ENCODE measurements around the gene OAF.
"Not testable (repeated sequence)": the region's sequence is repeated elsewhere in the genome, so short reads cannot be mapped to it uniquely, and the experiment has no call there.

The OAF gene

DNA sequence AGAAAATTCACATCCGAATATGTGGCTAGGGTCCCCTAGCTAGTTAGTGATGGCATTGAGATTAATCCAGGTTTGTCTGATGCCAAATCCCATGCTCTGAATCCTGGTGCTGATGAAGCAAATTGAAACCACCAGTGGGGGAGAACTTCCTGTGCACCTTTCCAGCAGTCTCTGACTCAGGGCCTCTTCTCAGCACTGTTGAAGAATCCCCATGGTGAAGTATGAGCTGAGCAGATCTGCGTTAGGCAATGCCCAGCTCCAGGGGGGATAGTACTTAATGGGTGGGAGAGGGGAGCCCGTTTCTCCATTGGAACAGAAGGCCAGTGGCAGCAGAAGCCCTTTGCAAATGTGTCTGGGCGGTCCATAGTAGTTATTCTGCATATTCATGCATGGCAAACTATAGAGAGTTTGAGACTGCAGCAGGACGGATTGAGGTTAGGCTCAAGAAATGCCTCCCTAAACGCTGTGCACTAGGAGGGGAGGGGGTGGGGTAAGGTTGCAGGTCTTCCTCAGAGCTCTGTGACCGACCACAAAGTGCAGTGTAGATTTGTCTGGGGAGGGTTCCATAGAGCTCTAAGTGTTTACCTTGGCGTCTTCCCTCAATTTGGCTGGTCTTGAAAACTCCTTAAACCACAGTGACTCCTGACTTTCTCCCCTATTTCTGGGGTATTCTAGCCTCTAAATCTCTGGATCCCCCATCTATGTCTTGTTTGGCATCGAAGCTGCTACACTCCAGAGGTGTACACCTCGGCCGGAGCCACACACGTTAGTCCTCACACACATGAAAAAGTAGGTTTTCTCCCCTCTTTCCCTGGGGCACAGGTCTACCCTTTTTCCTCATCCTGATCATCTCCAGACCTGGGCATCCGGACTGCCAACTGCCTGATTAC is 33.9 kb downstream of the OAF start:
- DNase-seq = peak; percentile 35

DNA sequence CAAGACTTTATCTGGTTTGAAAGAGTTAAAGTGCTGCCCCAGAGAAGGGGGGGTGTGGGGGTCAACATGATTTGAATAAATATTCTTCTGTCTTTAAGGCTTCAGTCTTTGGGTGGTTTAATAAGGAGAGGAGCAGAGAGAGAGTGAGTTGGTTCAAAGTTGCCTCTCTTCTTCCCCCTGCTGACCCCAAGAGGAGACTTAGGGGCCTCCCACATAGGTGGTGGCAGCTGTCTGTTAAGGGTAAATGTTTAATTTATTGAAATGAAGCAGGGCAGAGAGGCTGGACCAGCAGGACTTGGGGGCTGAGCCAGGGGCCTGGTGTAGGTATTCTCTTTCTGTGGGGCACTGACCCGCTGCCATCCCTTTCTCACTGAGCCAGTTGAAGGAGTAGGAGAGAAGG is 34.6 kb downstream of the OAF start:
- no peak for DNase-seq

DNA sequence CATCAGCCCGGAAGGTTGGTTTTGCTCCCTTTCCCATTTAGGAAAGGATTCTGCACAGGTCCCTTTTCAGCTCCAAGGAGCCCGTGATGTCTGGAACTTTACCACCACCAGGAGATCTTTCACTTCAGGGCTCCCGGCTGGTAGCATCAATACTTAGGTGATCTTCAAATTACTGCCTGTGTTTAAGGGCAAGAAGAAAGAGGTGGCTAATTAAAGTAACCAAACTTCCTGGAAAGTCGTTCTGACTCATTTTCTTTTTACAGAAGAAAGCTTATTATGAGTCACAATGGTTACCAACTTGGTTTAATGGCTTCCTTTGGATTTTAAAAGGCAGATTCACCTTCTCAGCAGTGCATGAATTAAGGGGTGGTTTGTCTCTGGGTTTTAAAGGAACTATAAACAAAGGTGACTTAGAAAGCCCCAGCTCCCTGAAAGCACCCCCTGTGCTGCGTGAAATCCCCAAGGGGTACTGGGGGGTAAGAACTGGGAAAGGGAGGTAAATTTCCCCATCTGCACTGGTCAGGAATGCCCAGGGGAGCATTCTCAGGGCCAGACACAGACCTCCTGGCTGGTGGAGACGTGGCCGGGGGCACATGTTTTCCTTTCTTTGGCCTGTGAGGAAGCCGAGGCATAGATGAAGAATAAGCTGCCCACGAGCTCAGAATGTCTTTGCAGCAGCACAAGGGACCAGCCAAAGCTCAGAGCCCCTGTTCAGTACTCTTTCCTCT is 37.9 kb downstream of the OAF start:
- DNase-seq = peak; percentile 68

DNA sequence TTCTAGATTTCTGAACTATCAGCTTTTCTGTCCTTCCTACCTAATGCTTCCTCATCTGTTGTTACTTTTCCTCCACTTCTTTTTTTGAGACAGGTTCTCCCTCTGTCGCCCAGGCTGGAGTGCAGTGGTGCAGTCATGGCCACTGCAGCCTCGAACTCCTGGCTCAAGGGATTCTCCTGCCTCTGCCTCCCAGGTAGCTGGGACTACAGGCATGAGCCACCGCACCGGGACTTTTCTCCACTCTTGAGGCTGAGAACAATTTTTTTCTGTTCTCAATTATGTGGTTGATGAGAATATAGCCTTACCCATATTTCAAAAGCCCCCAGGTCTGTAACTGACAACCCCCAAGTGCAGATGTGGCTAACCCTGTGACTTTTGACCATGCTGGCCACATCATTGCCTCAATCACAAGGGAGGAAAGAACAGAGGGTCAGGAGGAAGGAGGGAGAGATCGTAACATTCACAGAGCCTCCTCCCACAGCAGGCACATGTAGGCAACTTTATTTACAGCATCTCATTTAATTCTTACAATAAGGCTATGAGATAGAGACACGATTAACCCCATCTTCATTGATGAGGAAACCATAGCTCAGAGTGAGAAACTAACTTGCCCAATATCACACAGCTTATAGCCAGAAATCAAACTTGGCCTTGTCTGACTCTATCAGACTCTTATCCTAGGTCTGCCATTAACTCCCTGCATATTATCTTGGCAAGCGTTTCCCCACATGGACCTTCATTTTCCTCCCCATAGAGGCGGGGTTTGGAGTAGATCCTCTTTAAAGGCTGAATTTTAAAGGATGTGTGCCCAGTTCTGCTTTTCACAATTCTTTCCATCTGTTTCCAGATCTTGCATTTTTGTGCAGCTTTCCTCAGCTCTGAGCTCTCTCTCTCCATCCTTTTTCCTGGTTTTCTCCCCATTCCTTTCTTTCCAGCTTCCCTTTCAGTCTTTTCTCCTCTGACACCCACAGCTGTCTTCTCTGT is 38.7 kb downstream of the OAF start:
- no peak for DNase-seq

DNA sequence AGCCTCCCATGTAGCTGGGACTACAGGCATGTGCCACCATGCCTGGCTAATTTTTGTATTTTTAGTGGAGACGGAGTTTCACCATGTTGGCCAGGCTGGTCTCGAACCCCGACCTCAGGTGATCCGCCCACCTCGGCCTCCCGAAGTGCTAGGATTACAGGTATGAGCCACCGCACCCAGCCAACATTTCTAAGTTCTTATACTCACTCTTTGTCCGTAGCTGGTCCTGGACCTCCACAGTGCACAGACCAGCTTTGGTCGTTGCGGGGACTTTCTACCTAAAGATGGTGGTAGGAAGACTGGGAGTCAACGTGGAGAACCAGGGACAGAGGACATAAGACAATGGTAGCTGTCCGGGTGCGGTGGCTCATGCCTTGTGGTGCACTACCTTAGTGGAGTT is 42.5 kb downstream of the OAF start:
- DNase-seq = not testable (repeated sequence)

DNA sequence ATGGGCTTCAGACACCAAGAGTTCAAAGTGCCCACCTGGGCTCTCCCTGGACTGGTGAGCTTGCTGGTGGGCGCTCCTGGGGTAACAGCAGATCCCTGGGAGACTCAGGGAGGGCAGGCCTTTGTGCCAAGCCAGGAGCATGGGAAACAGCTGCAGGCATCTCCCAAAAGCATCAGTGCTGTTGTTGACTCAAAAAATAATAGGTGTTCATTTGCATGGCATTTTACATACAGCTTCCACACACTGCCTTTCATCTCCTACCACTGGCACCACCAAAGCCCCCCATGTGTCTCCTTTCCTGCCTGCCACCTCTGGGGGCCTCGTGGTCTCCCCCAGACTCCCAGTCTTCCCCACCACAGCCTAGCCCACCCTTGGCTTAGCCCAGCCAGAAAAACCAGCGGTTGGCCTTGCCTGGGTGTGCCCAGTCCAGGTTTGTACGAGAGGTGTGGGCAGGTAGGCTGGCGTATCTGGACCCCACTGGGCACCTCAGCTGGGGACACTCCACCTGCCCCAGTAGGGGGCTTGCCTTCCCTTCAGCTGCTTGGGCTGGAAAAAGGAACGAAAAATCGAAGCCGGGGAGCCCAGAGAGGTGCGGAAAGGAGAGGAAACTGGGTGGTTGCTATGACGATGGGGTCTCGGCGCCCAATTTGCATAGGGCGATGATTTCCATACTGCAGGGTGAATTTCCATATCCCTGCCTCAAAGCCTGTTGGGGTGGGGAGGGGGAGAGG is 44.1 kb downstream of the OAF start:
- no peak for DNase-seq

DNA sequence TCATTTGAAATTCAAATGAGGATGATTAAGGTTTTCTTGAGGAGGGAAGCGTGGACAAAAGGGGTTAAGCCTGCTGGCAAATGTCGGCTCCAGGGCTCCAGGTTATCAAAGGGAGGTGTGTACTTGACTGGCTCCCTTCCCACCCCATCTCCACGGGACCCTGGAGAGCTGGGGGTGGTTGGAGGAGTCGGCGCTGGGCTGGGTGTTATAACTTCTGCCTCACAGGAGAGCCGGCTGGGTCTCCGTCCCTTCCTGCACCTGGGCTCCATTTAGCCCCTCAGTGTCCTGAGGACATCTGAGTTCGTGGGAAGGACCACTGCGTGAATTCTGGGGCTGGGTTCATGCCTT is 44.7 kb downstream of the OAF start:
- DNase-seq = no peak

DNA sequence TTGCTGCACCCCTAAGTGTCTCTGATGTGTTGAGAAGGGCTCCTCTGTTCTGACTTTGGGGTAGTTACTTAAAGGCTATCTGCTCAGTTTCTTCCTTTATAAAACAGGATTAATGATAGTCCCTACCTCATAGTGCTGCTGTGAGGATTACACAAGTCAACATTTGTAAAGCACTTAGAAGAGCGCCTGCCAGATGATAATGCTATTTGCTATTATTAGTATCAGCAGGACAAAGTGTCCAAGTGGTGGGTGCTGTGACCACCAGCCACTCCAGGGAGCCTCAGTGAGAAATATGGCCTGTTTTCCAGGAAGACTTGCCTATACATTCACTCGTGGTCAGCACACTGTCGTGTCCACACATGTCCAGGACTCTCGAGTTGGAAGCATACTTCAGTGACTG is 45.3 kb downstream of the OAF start:
- DNase-seq = no peak

DNA sequence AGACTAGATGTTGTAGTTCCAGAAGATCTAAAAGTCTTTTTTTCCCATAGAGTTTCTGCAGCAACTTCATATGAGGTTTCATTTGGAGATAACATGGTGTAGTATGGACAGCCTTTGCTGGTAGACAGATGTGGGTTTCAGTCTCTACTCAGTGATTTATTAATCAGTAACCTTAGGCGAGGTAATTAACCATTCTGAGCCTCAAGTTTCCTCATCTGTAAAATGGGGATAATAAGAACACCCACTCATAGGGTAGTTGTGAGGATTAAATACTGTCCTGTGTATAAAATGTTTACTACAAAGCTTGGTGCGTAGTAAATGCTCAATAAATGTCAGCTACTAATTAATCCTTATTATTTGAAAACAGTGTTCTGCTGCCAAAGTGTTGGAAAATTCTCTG is 45.9 kb downstream of the OAF start:
- DNase-seq = no peak

DNA sequence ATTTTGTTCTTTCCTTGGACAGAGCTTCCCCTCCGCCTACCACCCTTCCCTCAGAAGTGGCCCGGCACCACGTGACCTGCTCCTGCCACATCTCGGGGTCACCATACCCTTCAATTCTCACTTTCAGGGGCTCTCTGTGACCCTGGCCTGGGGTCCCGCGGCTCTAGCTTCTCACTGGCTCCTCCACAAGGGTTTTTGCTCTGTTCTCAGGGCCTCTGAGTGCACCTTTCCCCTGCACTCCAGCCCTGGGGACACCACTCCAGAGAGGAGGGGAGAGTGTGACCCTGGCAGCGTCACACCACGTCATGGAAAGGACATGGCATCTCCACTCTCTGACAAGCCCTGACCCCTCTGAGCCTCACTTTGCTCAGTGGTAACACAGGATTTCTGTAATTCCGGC is 46.5 kb downstream of the OAF start:
- no peak for DNase-seq

DNA sequence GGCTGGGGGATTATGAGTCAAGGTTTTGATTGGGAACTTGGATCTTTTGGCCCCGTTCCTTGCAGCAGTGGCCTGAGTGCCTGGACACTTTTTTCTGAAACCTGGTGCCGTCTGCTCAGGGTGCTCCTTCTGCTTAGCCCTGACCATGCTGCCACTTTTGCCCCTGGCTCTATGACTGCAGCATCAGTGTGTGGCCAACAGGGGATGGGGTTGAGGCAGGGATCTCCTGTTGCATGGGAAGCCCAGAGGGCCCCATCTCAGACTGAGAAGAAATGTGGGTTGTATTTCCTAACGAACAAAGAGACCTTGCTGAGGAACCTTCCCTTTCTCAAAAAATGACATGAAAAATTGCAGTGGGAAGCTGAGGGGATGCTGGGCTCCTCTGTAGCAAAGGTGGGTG is 47.8 kb downstream of the OAF start:
- DNase-seq = no peak

DNA sequence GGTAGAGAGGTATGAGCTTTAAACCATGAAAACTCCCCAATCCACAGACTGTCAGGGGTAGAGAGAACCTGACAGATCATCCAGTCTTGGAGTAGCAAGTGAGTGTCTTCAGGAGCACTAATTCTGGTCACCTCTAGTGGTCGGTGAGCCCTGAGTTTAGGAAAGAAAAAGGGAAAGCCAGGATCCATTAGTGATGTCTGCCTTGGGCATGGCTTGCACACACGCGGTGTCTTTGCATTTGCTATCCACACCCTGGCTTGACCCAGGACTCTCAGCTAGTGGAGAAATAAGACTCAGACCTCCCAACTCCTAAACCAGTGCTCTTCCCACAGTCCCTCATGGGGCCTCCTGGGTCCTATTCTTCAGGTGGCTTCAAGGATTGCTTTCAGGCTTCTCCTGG is 48.4 kb downstream of the OAF start:
- no peak for DNase-seq

DNA sequence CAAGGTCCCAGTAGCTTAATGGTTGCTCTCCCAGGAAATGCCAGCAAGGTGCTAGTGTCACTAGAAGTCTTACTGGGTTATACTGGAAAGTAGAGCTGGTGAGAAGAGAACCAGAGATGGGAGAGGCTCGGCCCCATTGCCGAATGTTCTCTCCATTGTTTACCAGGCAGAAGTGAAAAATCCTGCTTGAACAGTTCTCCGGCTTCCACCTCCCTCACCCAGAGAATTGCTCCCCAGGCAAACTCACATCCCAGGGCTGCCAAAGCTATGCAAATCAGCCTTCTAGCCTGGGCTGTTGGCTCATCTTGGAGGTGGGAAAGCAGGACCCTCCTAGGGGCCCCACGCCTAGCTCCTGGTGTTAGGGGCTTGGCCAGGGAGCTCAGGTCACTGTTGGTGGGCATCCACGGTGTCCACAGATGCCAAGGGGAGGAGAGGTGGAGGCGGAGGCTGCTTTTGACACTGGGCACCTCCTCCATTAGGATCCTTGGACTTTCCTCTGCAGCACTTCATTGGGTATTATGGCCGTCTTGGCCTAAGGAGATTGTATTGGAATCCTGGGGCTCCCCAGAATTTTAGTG is 49.2 kb downstream of the OAF start:
- no peak for DNase-seq

DNA sequence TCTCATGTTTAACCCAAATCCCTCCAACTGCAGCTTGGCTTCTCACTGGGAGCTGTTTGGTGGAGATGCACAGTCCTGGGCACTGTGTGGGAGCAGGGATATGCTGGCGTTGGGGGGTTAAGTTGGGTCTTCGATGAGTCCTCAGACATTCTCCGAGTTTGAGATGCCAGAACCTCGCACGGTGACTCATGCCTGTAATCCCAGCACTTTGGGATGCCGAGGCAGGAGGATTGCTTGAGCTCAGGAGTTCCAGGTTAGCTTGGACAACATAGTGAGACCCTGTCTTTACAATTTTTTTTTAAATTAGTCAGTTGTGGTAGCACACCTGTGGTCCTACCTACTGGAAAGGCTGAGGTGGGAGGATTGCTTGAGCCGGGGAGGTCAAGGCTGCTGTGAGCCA is 49.8 kb downstream of the OAF start:
- DNase-seq = no peak

DNA sequence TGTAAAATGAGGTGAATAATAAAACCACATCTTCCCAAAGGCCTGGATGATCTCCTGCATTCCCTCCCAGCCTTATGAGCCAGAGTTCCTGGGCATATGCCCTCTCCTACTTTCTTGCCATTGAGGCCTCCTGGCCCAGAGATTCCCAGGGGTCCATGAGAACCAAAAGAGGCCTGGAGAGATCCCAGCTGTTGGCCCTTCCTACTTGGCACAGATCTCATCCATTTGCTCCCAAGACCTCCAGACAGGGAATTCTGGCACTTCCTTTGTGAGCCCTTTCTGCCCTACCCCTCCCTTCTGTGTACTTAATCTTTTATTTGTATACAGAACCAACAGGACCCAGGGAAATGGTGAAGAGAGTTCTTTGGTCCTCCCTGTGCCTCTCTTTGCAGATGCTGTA is 50.5 kb downstream of the OAF start:
- DNase-seq = no peak

DNA sequence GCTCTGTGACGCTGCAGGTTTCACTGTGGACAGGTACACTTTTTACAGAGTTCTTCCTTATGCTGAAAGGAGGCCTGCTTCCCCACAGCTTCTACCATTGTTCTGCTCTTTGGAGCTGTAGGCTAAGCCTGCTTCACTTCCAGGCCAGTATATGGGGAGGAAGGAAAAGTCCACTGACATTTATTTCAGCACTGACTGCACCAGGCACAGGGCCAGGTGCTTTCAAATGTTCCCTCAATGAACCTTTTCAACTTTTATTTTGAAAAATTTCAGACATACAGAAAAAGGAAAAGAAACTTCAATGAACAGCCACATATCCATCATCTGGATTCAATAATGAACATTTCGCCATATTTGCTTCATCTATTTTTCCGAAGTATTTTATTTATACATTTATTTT is 51.1 kb downstream of the OAF start:
- DNase-seq = no peak

DNA sequence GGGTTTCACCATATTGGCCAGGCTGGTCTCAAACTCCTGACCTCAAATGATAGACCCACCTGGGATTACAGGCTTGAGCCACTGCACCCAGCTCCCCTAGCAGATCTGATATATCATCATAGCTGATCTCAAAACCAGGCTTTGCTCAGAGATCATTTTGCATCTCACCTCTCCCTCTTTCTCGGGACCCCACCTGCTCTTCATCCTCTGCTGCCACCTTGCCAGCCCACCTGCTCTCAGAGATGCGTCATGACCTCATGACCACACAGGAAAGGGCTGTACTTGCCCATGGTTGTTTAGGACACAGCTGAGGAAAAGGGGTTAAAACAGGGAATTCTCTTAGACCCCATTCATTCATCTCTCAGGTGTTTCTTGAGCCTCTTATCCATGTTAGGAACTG is 56.5 kb downstream of the OAF start:
- DNase-seq = no peak

DNA sequence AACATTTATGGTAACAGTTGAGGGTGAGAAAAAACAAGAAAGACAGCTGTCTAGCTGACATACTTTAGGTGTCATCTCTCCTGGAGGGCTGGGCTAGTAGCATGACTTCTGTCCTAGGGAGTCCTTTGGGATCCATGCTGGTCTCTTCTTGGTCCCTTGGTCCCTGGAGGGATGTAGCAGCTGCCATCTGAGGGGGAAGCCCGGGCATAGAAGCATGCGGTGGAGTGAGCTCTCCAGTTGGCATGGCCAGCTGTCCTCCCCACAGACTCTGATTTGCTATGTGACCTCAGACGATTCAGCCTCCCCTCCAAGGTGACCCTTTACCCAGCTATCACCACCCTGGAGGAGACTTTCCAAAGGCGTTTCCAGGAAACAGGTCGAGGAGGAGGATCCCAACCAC is 57.9 kb downstream of the OAF start:
- no peak for DNase-seq

DNA sequence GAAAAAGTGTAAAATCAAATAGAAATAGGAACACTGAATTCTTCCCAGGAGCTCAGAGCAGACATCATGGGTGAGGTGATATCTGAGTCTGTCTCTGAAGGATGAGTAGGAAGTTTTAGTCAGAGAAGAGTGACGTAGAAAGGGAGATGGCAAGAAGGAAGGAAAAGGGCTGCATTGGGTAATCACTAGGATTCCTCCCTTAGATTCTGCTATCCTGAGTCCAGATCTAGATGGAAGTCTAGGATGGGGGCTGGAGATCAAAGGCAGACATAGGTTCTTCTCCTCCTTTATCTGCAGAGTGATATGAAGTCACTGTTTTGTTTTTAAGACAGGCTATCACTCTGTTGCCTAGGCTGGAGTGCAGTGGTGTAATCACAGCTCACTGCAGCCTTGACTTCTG is 59.6 kb downstream of the OAF start:
- no peak for DNase-seq

DNA sequence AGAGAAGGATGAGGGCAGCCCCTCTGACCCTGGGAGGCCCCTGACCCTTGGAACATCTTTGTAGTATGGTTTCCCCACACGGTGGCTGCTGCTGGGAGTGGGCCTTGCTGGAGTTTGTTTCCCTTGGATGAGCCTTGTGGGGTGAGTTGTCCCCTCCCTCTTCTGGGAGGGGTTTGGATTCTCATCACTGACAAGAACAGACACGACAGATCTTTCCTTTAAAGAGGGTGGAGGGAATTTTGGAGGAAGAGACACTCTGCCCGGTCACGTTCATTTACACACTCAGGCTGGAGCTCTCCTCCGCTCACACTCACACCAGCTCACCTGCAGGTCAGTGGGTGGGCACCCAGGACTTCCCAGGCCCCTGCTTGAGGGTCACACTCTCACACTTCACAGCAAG is 60.8 kb downstream of the OAF start:
- DNase-seq = no peak

DNA sequence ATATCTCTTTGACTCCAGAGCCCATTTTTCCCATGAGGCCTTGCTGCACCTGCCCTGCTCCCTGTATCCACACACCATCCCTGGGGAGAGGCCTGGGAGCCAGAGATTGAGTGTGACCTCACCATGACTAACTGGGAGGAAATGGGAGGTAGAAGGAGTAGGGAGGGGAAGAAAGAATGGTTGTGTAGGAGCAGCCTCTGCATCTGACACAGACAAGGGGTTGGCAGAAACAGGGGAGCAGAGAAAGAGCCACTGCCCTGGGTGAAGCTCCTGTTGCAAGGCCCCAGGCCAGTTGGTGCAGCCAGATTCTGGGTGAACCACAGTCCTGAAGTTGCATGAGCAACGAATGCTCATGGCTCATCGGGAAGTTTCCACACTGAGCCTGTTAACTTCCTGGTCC is 61.5 kb downstream of the OAF start:
- peak; percentile 70 for DNase-seq

DNA sequence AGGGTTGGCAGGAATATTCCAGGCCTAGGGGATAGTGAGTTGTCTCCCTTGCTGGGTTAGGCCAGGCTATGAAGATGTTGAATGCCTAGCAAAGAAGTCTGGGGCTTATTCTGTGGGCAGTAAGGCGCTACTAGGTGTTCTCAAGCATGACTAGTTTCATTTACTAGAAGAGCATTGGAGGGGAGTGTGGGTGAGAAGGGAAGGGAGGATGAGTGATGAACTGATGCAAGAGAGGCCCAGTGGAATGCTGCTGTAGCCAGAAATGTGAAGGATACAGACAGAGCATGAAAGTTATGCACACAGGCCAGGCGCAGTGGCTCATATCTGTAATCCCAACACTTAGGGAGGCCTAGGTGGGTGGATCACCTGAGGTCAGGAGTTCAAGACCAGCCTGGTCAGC is 62.6 kb downstream of the OAF start:
- peak; percentile 93 for DNase-seq
